ENCODE data around the gene AMN. TPM values are rescaled to one million over a fixed set of nuclear protein-coding genes. Genes with fewer than 3 reads are reported as not detected.
A peak's percentile ranks its signal among the peaks of the same experiment; 100 is the strongest.

AMN gene
- total and polyA plus RNA-seq, 9 donors = 0.21 to 11.7 (median 0.56) TPM

- 84% methylated on average over 36 of the region's 36 CpGs for WGBS (ENCODE audit: insufficient coverage)
- no peaks in the 10 kb centered on the region for H3K9me3 ChIP-seq (replicated peaks; ENCODE audit: control insufficient read depth, low read depth, low read length)
- no peak for DNase-seq
- peaks cover 12% of the 10 kb centered on the region for H3K4me1 ChIP-seq (ENCODE audit: control insufficient read depth, insufficient read depth, low read length)
- H3K36me3 ChIP-seq (ENCODE audit: control insufficient read depth, insufficient read depth, low read length) = peaks cover 86% of the 10 kb centered on the region
- no peaks in the 10 kb centered on the region for H3K27me3 ChIP-seq (ENCODE audit: control insufficient read depth, insufficient read depth, low read length)
- H3K4me3 ChIP-seq (ENCODE audit: low read length) = no peak overlapping the region
- no peak overlapping the region for H3K27ac ChIP-seq (ENCODE audit: low read length)
Measured at GRCh38 chr14:102944448-102945330, 22.2 kb downstream of the AMN start.

GRCh38 chr14:102945346-102946130 lies 23.1 kb downstream of the AMN start:
- Histone ChIP-seq H3K27ac (ENCODE audit: low read length) (no peak overlapping the region), H3K4me1 (ENCODE audit: control insufficient read depth, insufficient read depth, low read length) (peaks cover 20% of the 10 kb centered on the region), H3K9me3 (replicated peaks; ENCODE audit: control insufficient read depth, low read depth, low read length) (no peaks in the 10 kb centered on the region), H3K4me3 (ENCODE audit: low read length) (no peak overlapping the region), H3K27me3 (ENCODE audit: control insufficient read depth, insufficient read depth, low read length) (no peaks in the 10 kb centered on the region), H3K36me3 (ENCODE audit: control insufficient read depth, insufficient read depth, low read length) (peaks cover 88% of the 10 kb centered on the region)
- no peak for DNase-seq
- WGBS (ENCODE audit: insufficient coverage) = 83% methylated on average over 24 of the region's 29 CpGs

GRCh38 chr14:102947321-102948103 lies 25.0 kb downstream of the AMN start:
- Histone ChIP-seq H3K9me3 (replicated peaks; ENCODE audit: control insufficient read depth, low read depth, low read length) (no peaks in the 10 kb centered on the region), H3K27ac (ENCODE audit: low read length) (no peak overlapping the region), H3K4me1 (ENCODE audit: control insufficient read depth, insufficient read depth, low read length) (peaks cover 28% of the 10 kb centered on the region), H3K27me3 (ENCODE audit: control insufficient read depth, insufficient read depth, low read length) (no peaks in the 10 kb centered on the region), H3K4me3 (ENCODE audit: low read length) (no peak overlapping the region), H3K36me3 (ENCODE audit: control insufficient read depth, insufficient read depth, low read length) (peaks cover 82% of the 10 kb centered on the region)
- 89% methylated on average over 24 of the region's 27 CpGs for WGBS (ENCODE audit: insufficient coverage)
- no peak for DNase-seq

GRCh38 chr14:102948698-102949061 lies 26.2 kb downstream of the AMN start:
- no peak for DNase-seq
- Histone ChIP-seq H3K36me3 (ENCODE audit: control insufficient read depth, insufficient read depth, low read length) (peaks cover 85% of the 10 kb centered on the region), H3K4me3 (ENCODE audit: low read length) (no peak overlapping the region), H3K27me3 (ENCODE audit: control insufficient read depth, insufficient read depth, low read length) (no peaks in the 10 kb centered on the region), H3K9me3 (replicated peaks; ENCODE audit: control insufficient read depth, low read depth, low read length) (no peaks in the 10 kb centered on the region), H3K27ac (ENCODE audit: low read length) (peak overlapping the region; percentile 84), H3K4me1 (ENCODE audit: control insufficient read depth, insufficient read depth, low read length) (peaks cover 28% of the 10 kb centered on the region)
- WGBS (ENCODE audit: insufficient coverage) = 69% methylated on average over 8 of the region's 9 CpGs

- no peak overlapping the region for H3K4me3 ChIP-seq (ENCODE audit: low read length)
- H3K27me3 ChIP-seq (ENCODE audit: control insufficient read depth, insufficient read depth, low read length) = no peaks in the 10 kb centered on the region
- WGBS (ENCODE audit: insufficient coverage) = 75% methylated on average over 8 of the region's 28 CpGs
- peak; percentile 83 for DNase-seq
- no peaks in the 10 kb centered on the region for H3K9me3 ChIP-seq (replicated peaks; ENCODE audit: control insufficient read depth, low read depth, low read length)
- H3K36me3 ChIP-seq (ENCODE audit: control insufficient read depth, insufficient read depth, low read length) = peaks cover 85% of the 10 kb centered on the region
- H3K27ac ChIP-seq (ENCODE audit: low read length) = peak overlapping the region; percentile 84
- peaks cover 28% of the 10 kb centered on the region for H3K4me1 ChIP-seq (ENCODE audit: control insufficient read depth, insufficient read depth, low read length)
Measured at GRCh38 chr14:102949062-102949800, 26.8 kb downstream of the AMN start.

- peak overlapping the region; percentile 18 for H3K27ac ChIP-seq (ENCODE audit: low read length)
- H3K4me3 ChIP-seq (ENCODE audit: low read length) = no peak overlapping the region
- H3K36me3 ChIP-seq (ENCODE audit: control insufficient read depth, insufficient read depth, low read length) = peaks cover 85% of the 10 kb centered on the region
- H3K4me1 ChIP-seq (ENCODE audit: control insufficient read depth, insufficient read depth, low read length) = peaks cover 28% of the 10 kb centered on the region
- H3K9me3 ChIP-seq (replicated peaks; ENCODE audit: control insufficient read depth, low read depth, low read length) = no peaks in the 10 kb centered on the region
- DNase-seq = peak; percentile 68
- no peaks in the 10 kb centered on the region for H3K27me3 ChIP-seq (ENCODE audit: control insufficient read depth, insufficient read depth, low read length)
- 74% methylated on average over 23 of the region's 23 CpGs for WGBS (ENCODE audit: insufficient coverage)
Measured at GRCh38 chr14:102949801-102950451, 27.5 kb downstream of the AMN start.

GRCh38 chr14:102951034-102951433 lies 28.6 kb downstream of the AMN start:
- Histone ChIP-seq H3K4me1 (ENCODE audit: control insufficient read depth, insufficient read depth, low read length) (peaks cover 28% of the 10 kb centered on the region), H3K27me3 (ENCODE audit: control insufficient read depth, insufficient read depth, low read length) (no peaks in the 10 kb centered on the region), H3K4me3 (ENCODE audit: low read length) (no peak overlapping the region), H3K27ac (ENCODE audit: low read length) (no peak overlapping the region), H3K36me3 (ENCODE audit: control insufficient read depth, insufficient read depth, low read length) (peaks cover 80% of the 10 kb centered on the region), H3K9me3 (replicated peaks; ENCODE audit: control insufficient read depth, low read depth, low read length) (no peaks in the 10 kb centered on the region)
- DNase-seq = no peak
- WGBS (ENCODE audit: insufficient coverage) = 71% methylated on average over 9 of the region's 10 CpGs

GRCh38 chr14:102951799-102952198 lies 29.3 kb downstream of the AMN start:
- Histone ChIP-seq H3K27ac (ENCODE audit: low read length) (no peak overlapping the region), H3K4me1 (ENCODE audit: control insufficient read depth, insufficient read depth, low read length) (peaks cover 28% of the 10 kb centered on the region), H3K36me3 (ENCODE audit: control insufficient read depth, insufficient read depth, low read length) (peaks cover 80% of the 10 kb centered on the region), H3K27me3 (ENCODE audit: control insufficient read depth, insufficient read depth, low read length) (no peaks in the 10 kb centered on the region), H3K4me3 (ENCODE audit: low read length) (no peak overlapping the region), H3K9me3 (replicated peaks; ENCODE audit: control insufficient read depth, low read depth, low read length) (no peaks in the 10 kb centered on the region)
- 71% methylated on average over 3 of the region's 8 CpGs for WGBS (ENCODE audit: insufficient coverage)
- no peak for DNase-seq

GRCh38 chr14:102952276-102952675 lies 29.8 kb downstream of the AMN start:
- H3K36me3 ChIP-seq (ENCODE audit: control insufficient read depth, insufficient read depth, low read length) = peaks cover 78% of the 10 kb centered on the region
- no peak overlapping the region for H3K27ac ChIP-seq (ENCODE audit: low read length)
- H3K27me3 ChIP-seq (ENCODE audit: control insufficient read depth, insufficient read depth, low read length) = no peaks in the 10 kb centered on the region
- 94% methylated on average over 6 of the region's 6 CpGs for WGBS (ENCODE audit: insufficient coverage)
- no peaks in the 10 kb centered on the region for H3K9me3 ChIP-seq (replicated peaks; ENCODE audit: control insufficient read depth, low read depth, low read length)
- H3K4me1 ChIP-seq (ENCODE audit: control insufficient read depth, insufficient read depth, low read length) = peaks cover 28% of the 10 kb centered on the region
- no peak overlapping the region for H3K4me3 ChIP-seq (ENCODE audit: low read length)
- no peak for DNase-seq

Data from muscle of leg (tissue), 11 donors.